Measurements from ENCODE around the gene CGB3. TPM values are rescaled to one million over a fixed set of nuclear protein-coding genes. Genes with fewer than 3 reads are reported as not detected.

CGB3 gene
- total and polyA plus RNA-seq, 10 of the 15 experiments (the other 5 are each of a cell fraction or from before 2014, with no cell fraction given) = not detected

- CTCF ChIA-PET = interaction anchor here (1.4 to 2.1 kb wide), 2 partner anchors 14 to 198 kb away, joined by 3 to 11 read pairs; no protein-coding TSS in a partner anchor
- SMC1A ChIA-PET (ENCODE audit: uncharacterized antibody, unreplicated experiment) = no interaction called here
- Histone ChIP-seq H3K9me3 (replicated peaks; ENCODE audit: control insufficient read depth, insufficient read depth, low read length) (no peaks in the 10 kb centered on the region), H3K4me3 (no peak overlapping the region), H3K9ac (ENCODE audit: control insufficient read depth, insufficient read depth, low read length) (no peak overlapping the region), H3K27ac (ENCODE audit: control insufficient read depth, insufficient read depth) (no peak overlapping the region), H3K36me3 (ENCODE audit: control insufficient read depth in 2 of 2, insufficient read depth in 2 of 2, low read length in 1 of 2) (peaks cover 4 to 27% of the 10 kb centered on the region in 2 experiments; a peak in 3 of 4 replicates), H3K27me3 (replicated peaks in 1 of 2; ENCODE audit: control insufficient read depth in 2 of 2, insufficient read depth in 2 of 2, low read length in 1 of 2) (no peaks in the 10 kb centered on the region), H3K4me2 (ENCODE audit: control insufficient read depth, insufficient read depth) (no peak overlapping the region), H2AFZ (ENCODE audit: control insufficient read depth, low read depth, low read length) (no peak overlapping the region), H3K79me2 (ENCODE audit: control insufficient read depth, insufficient read depth, low read length) (peaks cover 6% of the 10 kb centered on the region), H3K4me1 (ENCODE audit: control insufficient read depth, insufficient read depth, low read length) (peaks cover 3% of the 10 kb centered on the region), H4K20me1 (ENCODE audit: control insufficient read depth, insufficient read depth) (no peaks in the 10 kb centered on the region)
- POLR2A ChIA-PET = interaction anchor here (0.6 kb wide), 1 partner anchor 12 kb away, joined by 4 read pairs; no protein-coding TSS in a partner anchor
- no TSS peak for BruUV-seq (replicated peaks)
- in situ Hi-C loops (cut with MboI) = no loop called here
- intact Hi-C loops (cut with micrococcal nuclease; ENCODE audit: unreplicated experiment) = no loop called here
- ATAC-seq (no peak), DNase-seq (ENCODE audit: low read depth, low spot score) (no peak), FAIRE-seq (no peak)
- 94% methylated on average over 13 of the region's 13 CpGs for WGBS (ENCODE audit: insufficient coverage, insufficient replicate concordance, low lambda C conversion rate, missing lambda C conversion rate)
- RAD21 ChIA-PET (ENCODE audit: unreplicated experiment) = no interaction called here
- TF ChIP-seq ZBED1 (IDR thresholded peaks at IDR 0.05; ENCODE audit: borderline replicate concordance) (no peak), ZNF217 (IDR thresholded peaks at IDR 0.05) (no peak), JUND (IDR thresholded peaks at IDR 0.05; ENCODE audit: low read depth, low read length) (no peak), PBX3 (IDR thresholded peaks at IDR 0.05; ENCODE audit: insufficient replicate concordance, low read depth, low read length) (no peak), SMARCA5 (IDR thresholded peaks at IDR 0.05) (no peak), ELK1 (IDR thresholded peaks at IDR 0.05; ENCODE audit: low read depth, low read length) (no peak), ZBTB4 (CRISPR knock-in tag; IDR thresholded peaks at IDR 0.05) (no peak), RCOR1 (conservative IDR thresholded peaks at IDR 0.05; ENCODE audit: low read depth, low read length) (no peak), MAX (IDR thresholded peaks at IDR 0.05; ENCODE audit: low read depth, low read length) (no peak), YBX1 (IDR thresholded peaks at IDR 0.05) (no peak), ZBTB40 (IDR thresholded peaks at IDR 0.05; ENCODE audit: borderline replicate concordance) (no peak), MEF2B (IDR thresholded peaks at IDR 0.05; ENCODE audit: partially characterized antibody, poor library complexity, severe bottlenecking) (no peak), SMC3 (IDR thresholded peaks at IDR 0.05; ENCODE audit: borderline replicate concordance, low read length) (no peak), FOXK2 (IDR thresholded peaks at IDR 0.05) (no peak)
Measured at GRCh38 chr19:48985711-48986110, 38.4 kb downstream of the CGB3 start.

Measured in GM12878 (cell line).